HepG2 (cell line): ENCODE measurements around the gene PANK2. TPM values are rescaled to one million over a fixed set of nuclear protein-coding genes. Genes with fewer than 3 reads are reported as not detected.

ENCODE experiments used
- ATAC-seq: fragments of 200-7000 bp; cut with Tn5 transposase; 3 replicates; pipeline ENCODE4 v1.9.1; 2020; ENCODE audit warnings: mild to moderate bottlenecking, moderate library complexity
- BruUV-seq: library from RNA; stranded (reverse); fragments of 400-500 nt; replicated peaks from 2 replicates; lab custom pipeline; 2021; lab: Mats Ljungman, UMichigan
- CTCF ChIA-PET: fragments of 300-600 bp; formaldehyde crosslinking; extraction: SDS; loops from one replicate; lab custom pipeline; 2021; ENCODE audit warnings: low total read pairs, inconsistent platforms, low intra/inter-chr PET ratio; lab: Yijun Ruan, JAX
- POLR2A ChIA-PET: fragments of 350-600 bp; sonication (Branson Sonifier 250); formaldehyde crosslinking; loops from one replicate; lab custom pipeline; 2020; ENCODE audit warnings: antibody characterized with exemption, inconsistent platforms; lab: Yijun Ruan, JAX
- DNase-seq: peaks from one replicate; pipeline ENCODE4 v3.0.0-alpha.2; 2015; ENCODE audit warnings: low spot score
- FAIRE-seq: peaks from 3 replicates; lab custom pipeline; 2011; peaks lifted over from hg19 to GRCh38; lab: Jason Lieb, UNC
- H2AFZ ChIP-seq: one replicate; pipeline ENCODE4 v1.6.1; 2011; ENCODE audit warnings: low read length, inconsistent platforms
- H3K27ac ChIP-seq: fragments of 300-600 bp; 3 replicates; pipeline ENCODE4 v1.8.0; 2011; ENCODE audit warnings: mixed run types, mild to moderate bottlenecking, mixed read lengths, low read length, inconsistent platforms; ENCODE audit not compliant: insufficient read depth; ENCODE audit errors: extremely low read length
- H3K27me3 ChIP-seq, 2 experiments: fragments of 200-600 bp in 1 of 2; 2 replicates in 1 of 2; 3 replicates in 1 of 2; pipeline versions ENCODE4 v1.6.0 to v1.8.0; 2011; ENCODE audit warnings: low read length in 2 of 2, mild to moderate bottlenecking in 2 of 2, moderate library complexity in 2 of 2, inconsistent platforms in 1 of 2; ENCODE audit not compliant: insufficient read depth in 2 of 2, control insufficient read depth in 1 of 2
- H3K36me3 ChIP-seq, 2 experiments: fragments of 200-600 bp in 1 of 2; replicated peaks in 1 of 2; 2 replicates in 1 of 2; 3 replicates in 1 of 2; pipeline versions ENCODE4 v1.5.1 to v1.8.0; 2011; ENCODE audit warnings: low read length in 2 of 2, inconsistent platforms in 1 of 2; ENCODE audit not compliant: insufficient read depth in 2 of 2, control insufficient read depth in 1 of 2
- H3K4me1 ChIP-seq: 2 replicates; pipeline ENCODE4 v1.5.1; 2012; ENCODE audit warnings: low read length, inconsistent platforms; ENCODE audit not compliant: insufficient read depth
- H3K4me2 ChIP-seq: 2 replicates; pipeline ENCODE4 v1.6.0; 2011; ENCODE audit warnings: low read depth, low read length, inconsistent platforms
- H3K4me3 ChIP-seq, 3 experiments: fragments of 200-600 bp in 1 of 3; sonication (generic), shearing (Covaris generic) in 1 of 3; replicated peaks in 1 of 3; 2 replicates each; pipeline ENCODE4 v1.5.1; 2011 to 2016; ENCODE audit warnings: low read length in 3 of 3, inconsistent platforms in 2 of 3, low read depth in 2 of 3, mild to moderate bottlenecking in 2 of 3, control low read depth in 1 of 3, mixed read lengths in 1 of 3; ENCODE audit not compliant: insufficient read depth in 1 of 3
- H3K79me2 ChIP-seq: one replicate; pipeline ENCODE4 v1.6.1; 2011; ENCODE audit warnings: low read length, inconsistent platforms; ENCODE audit not compliant: insufficient read depth
- H3K9ac ChIP-seq: 2 replicates; pipeline ENCODE4 v1.6.0; 2011; ENCODE audit warnings: mild to moderate bottlenecking, low read depth, low read length, inconsistent platforms; ENCODE audit not compliant: insufficient read depth
- H3K9me3 ChIP-seq: 2 replicates; pipeline ENCODE4 v1.5.1; 2012; ENCODE audit warnings: mild to moderate bottlenecking, low read length
- H4K20me1 ChIP-seq: 2 replicates; pipeline ENCODE4 v1.6.0; 2011; ENCODE audit warnings: inconsistent platforms, mild to moderate bottlenecking, low read length, moderate library complexity; ENCODE audit not compliant: insufficient read depth
- GABPB1 ChIP-seq: IDR thresholded peaks from 2 replicates; pipeline ENCODE4 v1.6.1; 2016; ENCODE audit warnings: mild to moderate bottlenecking, missing genetic modification reagents, moderate library complexity, missing compliant biosample characterization
- KLF13 ChIP-seq: sonication (generic); formaldehyde crosslinking; IDR thresholded peaks from 2 replicates; pipeline ENCODE4 v1.4.0; 2020; ENCODE audit warnings: mild to moderate bottlenecking, missing genetic modification reagents
- LCORL ChIP-seq, 2 experiments: fragments of 450-650 bp in 1 of 2; sonication (generic) in 1 of 2; formaldehyde crosslinking in 1 of 2; IDR thresholded peaks; 2 replicates each; pipeline versions ENCODE4 v1.5.0 to v1.6.1; 2017 to 2020; ENCODE audit warnings: antibody characterized with exemption in 1 of 2, missing genetic modification reagents in 1 of 2
- MEIS2 ChIP-seq: sonication (generic); formaldehyde crosslinking; IDR thresholded peaks from 2 replicates; pipeline ENCODE4 v1.9.0; 2021; ENCODE audit warnings: mild to moderate bottlenecking, missing genetic modification reagents
- MXD4 ChIP-seq: IDR thresholded peaks from 2 replicates; pipeline ENCODE4 v1.6.1; 2016; ENCODE audit warnings: mild to moderate bottlenecking, missing biosample characterization, missing genetic modification reagents
- PRPF4 ChIP-seq: fragments of 200-400 bp; formaldehyde crosslinking; IDR thresholded peaks from 2 replicates; pipeline ENCODE4 v1.6.1; 2016; ENCODE audit warnings: low read length, low read depth; ENCODE audit not compliant: poor library complexity, severe bottlenecking
- RBM22 ChIP-seq: fragments of 200-400 bp; formaldehyde crosslinking; optimal IDR thresholded peaks from 2 replicates; pipeline ENCODE3; 2017; ENCODE audit warnings: mild to moderate bottlenecking, low read length, moderate library complexity
- SOX6 ChIP-seq, 2 experiments: fragments of 450-650 bp in 1 of 2; sonication (generic) in 1 of 2; formaldehyde crosslinking in 1 of 2; IDR thresholded peaks; 2 replicates each; pipeline versions ENCODE4 v1.4.0 to v1.6.1; 2017 to 2020; ENCODE audit warnings: antibody characterized with exemption in 1 of 2, mild to moderate bottlenecking in 1 of 2, missing genetic modification reagents in 1 of 2
- TOPORS ChIP-seq: sonication (generic); formaldehyde crosslinking; IDR thresholded peaks from 2 replicates; pipeline ENCODE4 v1.8.0; 2023; ENCODE audit warnings: mild to moderate bottlenecking, missing genetic modification reagents
- ZMAT3 ChIP-seq: sonication (generic); formaldehyde crosslinking; conservative IDR thresholded peaks from 2 replicates; pipeline ENCODE4 v1.7.0; 2021; ENCODE audit warnings: missing genetic modification reagents
- ZNF549 ChIP-seq: sonication (generic); formaldehyde crosslinking; IDR thresholded peaks from 2 replicates; pipeline ENCODE4 v1.5.0; 2020; ENCODE audit warnings: missing genetic modification reagents
- ZNF709 ChIP-seq: sonication (generic); formaldehyde crosslinking; IDR thresholded peaks from 2 replicates; pipeline ENCODE4 v1.5.0; 2020; ENCODE audit warnings: mild to moderate bottlenecking, missing genetic modification reagents
- WGBS: methylation state at CpG from one replicate; pipeline ENCODE4 v1.1.6; 2017; ENCODE audit warnings: low lambda C conversion rate; 5-methylcytosine and 5-hydroxymethylcytosine counted together
- in situ Hi-C: cut with HindIII; loops from 2 replicates; pipeline ENCODE4 v1.10.0; 2017; ENCODE audit warnings: low pct_unique_long_range_greater_than_20kb; ENCODE audit not compliant: extremely low pct_ligation_motif_present
- intact Hi-C: fragments of 100-400 bp; cut with micrococcal nuclease; formaldehyde crosslinking; loops from one replicate; pipeline ENCODE4 v1.10.0; 2022; ENCODE audit not compliant: unreplicated experiment
- polyA plus RNA-seq, 8 experiments: library from polyadenylated mRNA; depleted of rRNA in 3 of 8; stranded (reverse) in 7 of 8; unstranded in 1 of 8; fragments of >200 nt; fragmentation: Illumina TruSeq in 4 of 8; extraction: Trizol in 4 of 8; gene quantifications; 2 replicates each; pipeline versions ENCODE4 v1.2.1 to v1.2.3, GENCODE V29; 2011 to 2016; ENCODE audit warnings: low read depth in 4 of 8, missing spikeins in 1 of 8, mixed read lengths in 1 of 8; ENCODE audit not compliant: insufficient read depth in 1 of 8
- total RNA-seq, 5 experiments: library from RNA; depleted of rRNA; stranded (reverse); fragments of >200 nt; fragmentation: Illumina TruSeq; extraction: Trizol; gene quantifications; 2 replicates each; pipeline ENCODE4 v1.2.3, GENCODE V29; 2016; ENCODE audit warnings: low read depth in 1 of 5
- TF ChIP-seq, protein P1 (sequence below): sonication (generic); formaldehyde crosslinking; IDR thresholded peaks from 2 replicates; pipeline ENCODE4 v1.4.0; 2020; ENCODE audit warnings: mild to moderate bottlenecking, missing genetic modification reagents
- TF ChIP-seq, protein P2 (sequence below): sonication (generic); formaldehyde crosslinking; conservative IDR thresholded peaks from 2 replicates; pipeline ENCODE4 v1.5.0; 2020; ENCODE audit warnings: missing genetic modification reagents
- TF ChIP-seq, protein P3 (sequence below): sonication (generic); formaldehyde crosslinking; IDR thresholded peaks from 2 replicates; pipeline ENCODE4 v1.8.0; 2022; ENCODE audit warnings: mild to moderate bottlenecking, missing genetic modification reagents; ENCODE audit not compliant: insufficient replicate concordance

PANK2 gene
- total and polyA plus RNA-seq, 2 of the 13 experiments (the other 11 are each of a cell fraction or from before 2014, with no cell fraction given) = 39.2 to 123 TPM

DNA sequence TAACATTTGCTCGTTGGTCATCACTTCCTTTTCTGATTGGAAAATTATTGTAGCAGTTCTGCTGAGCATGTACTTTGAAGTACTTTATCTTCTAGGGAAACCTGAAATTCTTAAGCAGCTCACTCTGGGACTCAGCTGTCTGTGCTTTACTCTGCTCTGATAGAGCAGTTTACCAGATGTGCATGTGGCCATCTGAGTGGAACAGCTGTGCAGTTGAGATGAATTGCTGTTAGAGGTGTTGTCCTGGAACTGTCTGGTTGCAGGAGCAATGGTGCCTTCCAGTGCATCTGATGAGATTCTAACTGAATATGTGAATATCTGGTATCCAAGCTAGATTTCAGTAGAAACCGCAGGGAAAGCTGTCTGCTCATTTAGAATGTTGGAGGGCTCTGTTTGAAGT is 27.2 kb downstream of the PANK2 start:
- ATAC-seq (no peak), DNase-seq (no peak), FAIRE-seq (no peak)
- CTCF ChIA-PET = no interaction called here
- Histone ChIP-seq H3K4me3 (no peak overlapping the region), H3K27ac (no peak overlapping the region), H3K79me2 (peaks cover 55% of the 10 kb centered on the region), H3K4me2 (no peak overlapping the region), H2AFZ (no peak overlapping the region), H4K20me1 (no peaks in the 10 kb centered on the region), H3K9ac (no peak overlapping the region), H3K36me3 (peaks cover 30 to 78% of the 10 kb centered on the region in 2 experiments), H3K27me3 (no peaks in the 10 kb centered on the region), H3K9me3 (no peaks in the 10 kb centered on the region), H3K4me1 (no peaks in the 10 kb centered on the region)
- 93% methylated on average over 2 of the region's 2 CpGs for WGBS
- POLR2A ChIA-PET = no interaction called here
- in situ Hi-C loops (no loop called here), intact Hi-C loops (no loop called here)
- no peak for TF ChIP-seq PRPF4
- TF ChIP-seq RBM22 = peak; percentile 69
- no TSS peak for BruUV-seq

DNA sequence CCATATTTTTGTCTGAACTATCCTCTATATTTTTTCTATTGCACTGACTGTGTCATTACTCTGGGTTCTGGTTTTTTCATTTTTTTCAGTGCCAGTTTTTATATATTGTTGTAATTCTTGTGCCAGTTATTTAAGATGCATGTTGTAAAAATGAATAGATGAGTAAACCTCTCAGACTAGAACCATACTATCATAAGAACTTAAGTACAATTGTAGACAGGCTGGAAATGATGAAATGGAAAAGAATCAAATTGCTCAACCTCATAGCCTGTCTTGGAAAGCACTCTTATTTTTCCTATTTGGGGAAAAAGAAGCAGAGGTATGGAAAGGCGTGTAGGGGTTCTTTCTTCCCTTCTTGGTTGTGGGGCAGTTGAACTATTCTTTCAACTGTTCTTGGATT is 30.2 kb downstream of the PANK2 start:
- POLR2A ChIA-PET = interaction anchor here (1.0 kb wide), 1 partner anchor 22 kb away, joined by 3 read pairs; no protein-coding TSS in a partner anchor
- Histone ChIP-seq H3K9ac (no peak overlapping the region), H3K4me3 (no peak overlapping the region), H3K27me3 (no peaks in the 10 kb centered on the region), H3K27ac (no peak overlapping the region), H3K4me1 (no peaks in the 10 kb centered on the region), H4K20me1 (no peaks in the 10 kb centered on the region), H3K79me2 (peaks cover 39% of the 10 kb centered on the region), H2AFZ (no peak overlapping the region), H3K9me3 (no peaks in the 10 kb centered on the region), H3K4me2 (no peak overlapping the region), H3K36me3 (peaks cover 37 to 84% of the 10 kb centered on the region in 2 experiments)
- WGBS = 98% methylated on average over 1 of the region's 1 CpG
- FAIRE-seq (no peak), ATAC-seq (no peak), DNase-seq (no peak)
- in situ Hi-C loops = no loop called here
- CTCF ChIA-PET = no interaction called here
- BruUV-seq = no TSS peak
- intact Hi-C loops = no loop called here
- TF ChIP-seq MEIS2 (CRISPR knock-in tag) (no peak), KLF13 (CRISPR knock-in tag) (no peak), ZMAT3 (CRISPR knock-in tag) (no peak), ZNF549 (no peak), ZNF709 (CRISPR knock-in tag) (no peak), LCORL (IDR thresholded peaks at IDR 0.05) (no peak), LCORL (CRISPR knock-in tag; IDR thresholded peaks at IDR 0.05) (no peak), GABPB1 (no peak), TOPORS (CRISPR knock-in tag) (no peak), SOX6 (IDR thresholded peaks at IDR 0.05) (no peak), SOX6 (CRISPR knock-in tag; IDR thresholded peaks at IDR 0.05) (no peak), MXD4 (CRISPR knock-in tag) (no peak)
- TF ChIP-seq, protein P1, sequence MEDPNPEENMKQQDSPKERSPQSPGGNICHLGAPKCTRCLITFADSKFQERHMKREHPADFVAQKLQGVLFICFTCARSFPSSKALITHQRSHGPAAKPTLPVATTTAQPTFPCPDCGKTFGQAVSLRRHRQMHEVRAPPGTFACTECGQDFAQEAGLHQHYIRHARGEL = no peak
- TF ChIP-seq, protein P2, sequence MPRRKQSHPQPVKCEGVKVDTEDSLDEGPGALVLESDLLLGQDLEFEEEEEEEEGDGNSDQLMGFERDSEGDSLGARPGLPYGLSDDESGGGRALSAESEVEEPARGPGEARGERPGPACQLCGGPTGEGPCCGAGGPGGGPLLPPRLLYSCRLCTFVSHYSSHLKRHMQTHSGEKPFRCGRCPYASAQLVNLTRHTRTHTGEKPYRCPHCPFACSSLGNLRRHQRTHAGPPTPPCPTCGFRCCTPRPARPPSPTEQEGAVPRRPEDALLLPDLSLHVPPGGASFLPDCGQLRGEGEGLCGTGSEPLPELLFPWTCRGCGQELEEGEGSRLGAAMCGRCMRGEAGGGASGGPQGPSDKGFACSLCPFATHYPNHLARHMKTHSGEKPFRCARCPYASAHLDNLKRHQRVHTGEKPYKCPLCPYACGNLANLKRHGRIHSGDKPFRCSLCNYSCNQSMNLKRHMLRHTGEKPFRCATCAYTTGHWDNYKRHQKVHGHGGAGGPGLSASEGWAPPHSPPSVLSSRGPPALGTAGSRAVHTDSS (CRISPR knock-in tag) = no peak
- TF ChIP-seq, protein P3, sequence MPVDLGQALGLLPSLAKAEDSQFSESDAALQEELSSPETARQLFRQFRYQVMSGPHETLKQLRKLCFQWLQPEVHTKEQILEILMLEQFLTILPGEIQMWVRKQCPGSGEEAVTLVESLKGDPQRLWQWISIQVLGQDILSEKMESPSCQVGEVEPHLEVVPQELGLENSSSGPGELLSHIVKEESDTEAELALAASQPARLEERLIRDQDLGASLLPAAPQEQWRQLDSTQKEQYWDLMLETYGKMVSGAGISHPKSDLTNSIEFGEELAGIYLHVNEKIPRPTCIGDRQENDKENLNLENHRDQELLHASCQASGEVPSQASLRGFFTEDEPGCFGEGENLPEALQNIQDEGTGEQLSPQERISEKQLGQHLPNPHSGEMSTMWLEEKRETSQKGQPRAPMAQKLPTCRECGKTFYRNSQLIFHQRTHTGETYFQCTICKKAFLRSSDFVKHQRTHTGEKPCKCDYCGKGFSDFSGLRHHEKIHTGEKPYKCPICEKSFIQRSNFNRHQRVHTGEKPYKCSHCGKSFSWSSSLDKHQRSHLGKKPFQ (CRISPR knock-in tag) = no peak
